Putamen (tissue), 1 donor: Measurements from ENCODE around the gene CNTLN.

Source experiments
- DNase-seq: peaks from one replicate; pipeline ENCODE4 v3.0.0-alpha.2; 2016; ENCODE audit warnings: low spot score

CNTLN gene, protein sequence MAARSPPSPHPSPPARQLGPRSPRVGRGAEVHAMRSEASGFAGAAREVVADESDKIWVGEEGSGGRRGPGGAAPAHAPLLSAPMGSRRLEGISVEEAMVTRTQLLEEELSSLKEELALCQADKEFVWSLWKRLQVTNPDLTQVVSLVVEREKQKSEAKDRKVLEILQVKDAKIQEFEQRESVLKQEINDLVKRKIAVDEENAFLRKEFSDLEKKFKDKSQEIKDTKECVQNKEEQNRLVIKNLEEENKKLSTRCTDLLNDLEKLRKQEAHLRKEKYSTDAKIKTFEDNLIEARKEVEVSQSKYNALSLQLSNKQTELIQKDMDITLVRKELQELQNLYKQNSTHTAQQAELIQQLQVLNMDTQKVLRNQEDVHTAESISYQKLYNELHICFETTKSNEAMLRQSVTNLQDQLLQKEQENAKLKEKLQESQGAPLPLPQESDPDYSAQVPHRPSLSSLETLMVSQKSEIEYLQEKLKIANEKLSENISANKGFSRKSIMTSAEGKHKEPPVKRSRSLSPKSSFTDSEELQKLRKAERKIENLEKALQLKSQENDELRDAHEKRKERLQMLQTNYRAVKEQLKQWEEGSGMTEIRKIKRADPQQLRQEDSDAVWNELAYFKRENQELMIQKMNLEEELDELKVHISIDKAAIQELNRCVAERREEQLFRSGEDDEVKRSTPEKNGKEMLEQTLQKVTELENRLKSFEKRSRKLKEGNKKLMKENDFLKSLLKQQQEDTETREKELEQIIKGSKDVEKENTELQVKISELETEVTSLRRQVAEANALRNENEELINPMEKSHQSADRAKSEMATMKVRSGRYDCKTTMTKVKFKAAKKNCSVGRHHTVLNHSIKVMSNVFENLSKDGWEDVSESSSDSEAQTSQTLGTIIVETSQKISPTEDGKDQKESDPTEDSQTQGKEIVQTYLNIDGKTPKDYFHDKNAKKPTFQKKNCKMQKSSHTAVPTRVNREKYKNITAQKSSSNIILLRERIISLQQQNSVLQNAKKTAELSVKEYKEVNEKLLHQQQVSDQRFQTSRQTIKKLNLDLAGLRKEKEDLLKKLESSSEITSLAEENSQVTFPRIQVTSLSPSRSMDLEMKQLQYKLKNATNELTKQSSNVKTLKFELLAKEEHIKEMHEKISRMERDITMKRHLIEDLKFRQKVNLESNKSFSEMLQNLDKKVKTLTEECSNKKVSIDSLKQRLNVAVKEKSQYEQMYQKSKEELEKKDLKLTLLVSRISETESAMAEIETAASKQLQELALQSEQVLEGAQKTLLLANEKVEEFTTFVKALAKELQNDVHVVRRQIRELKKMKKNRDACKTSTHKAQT (N-terminal part only)

DNA sequence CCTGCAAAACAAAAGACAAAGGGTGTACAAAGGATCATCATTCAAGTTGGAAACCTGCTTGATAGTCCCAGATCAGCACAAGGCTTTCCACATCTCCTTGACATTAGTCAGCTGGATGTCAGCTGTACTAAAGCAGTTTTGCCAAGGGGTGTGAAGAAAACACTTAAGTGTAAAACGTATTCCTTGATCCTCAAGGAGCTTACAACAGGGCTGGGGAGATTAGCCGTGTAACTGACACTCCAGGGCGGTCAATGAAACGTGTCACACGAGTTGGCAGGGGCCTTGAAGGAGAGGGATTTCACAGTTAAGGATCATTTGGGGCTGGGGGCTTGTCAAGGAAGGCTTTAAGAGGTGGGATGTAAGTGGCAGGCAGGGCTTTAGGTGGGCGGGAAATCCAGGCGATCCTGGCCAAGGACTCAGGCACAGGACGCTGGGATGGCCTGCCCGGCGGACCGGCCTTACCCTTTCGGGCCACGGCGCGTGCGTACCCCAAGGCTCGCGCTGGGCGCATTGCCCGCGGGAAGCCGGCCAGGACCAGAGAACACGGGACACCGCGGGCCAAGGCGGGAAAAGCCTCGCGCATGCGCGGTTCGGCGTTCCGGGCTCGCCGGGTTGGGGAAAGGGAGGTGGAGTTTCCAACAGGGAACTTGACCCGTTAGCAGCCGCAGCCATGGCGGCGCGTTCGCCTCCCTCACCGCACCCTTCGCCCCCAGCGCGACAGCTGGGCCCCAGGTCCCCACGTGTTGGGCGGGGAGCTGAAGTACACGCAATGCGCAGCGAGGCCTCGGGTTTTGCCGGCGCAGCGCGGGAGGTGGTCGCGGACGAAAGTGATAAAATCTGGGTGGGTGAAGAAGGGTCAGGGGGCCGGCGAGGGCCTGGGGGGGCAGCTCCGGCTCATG is at the start of gene CNTLN:
Gene CNTLN (plus strand): TSS at position 645 of the 899 bp plus-strand sequence. CDS start 26 bp downstream, at position 671.
- peak; percentile 80 for DNase-seq

DNA sequence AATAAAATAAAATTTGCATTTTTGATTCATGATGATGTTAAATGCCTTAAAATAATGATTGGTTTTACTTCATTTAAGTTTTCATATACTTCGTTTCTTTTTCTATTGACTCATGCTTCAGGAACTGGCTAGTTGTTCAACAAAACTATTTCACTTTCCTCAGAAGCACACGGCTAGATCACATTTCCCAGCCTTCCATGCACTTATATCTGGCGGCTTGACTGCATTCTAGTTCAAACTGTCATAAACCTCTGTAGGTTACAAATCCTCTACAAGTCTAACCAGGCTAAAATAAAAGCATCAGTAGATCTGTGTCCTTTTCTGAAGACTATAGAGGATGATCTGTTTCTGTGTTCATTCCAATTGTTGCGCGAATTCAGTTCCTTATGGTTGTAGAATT is 46.3 kb upstream of the CNTLN start:
- no peak for DNase-seq

DNA sequence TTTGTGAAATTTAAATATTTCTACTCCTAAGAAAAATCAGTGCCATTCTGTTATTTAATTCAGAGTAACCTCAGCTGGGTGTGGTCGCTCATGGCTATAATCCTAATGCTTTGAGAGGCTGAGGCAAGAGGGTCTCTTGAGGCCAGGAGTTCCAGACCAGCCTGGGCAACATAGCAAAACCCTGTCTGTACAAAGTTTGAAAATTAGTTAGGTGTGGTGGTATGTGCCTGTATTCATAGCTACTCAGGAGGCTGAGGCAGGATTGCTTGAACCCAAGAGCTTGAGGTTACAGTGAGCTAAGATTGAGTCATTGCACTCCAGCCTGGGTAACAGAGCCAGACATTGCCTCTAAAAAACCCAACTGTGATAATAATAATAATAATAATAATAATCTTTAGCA is 44.8 kb upstream of the CNTLN start:
- DNase-seq: no peak

DNA sequence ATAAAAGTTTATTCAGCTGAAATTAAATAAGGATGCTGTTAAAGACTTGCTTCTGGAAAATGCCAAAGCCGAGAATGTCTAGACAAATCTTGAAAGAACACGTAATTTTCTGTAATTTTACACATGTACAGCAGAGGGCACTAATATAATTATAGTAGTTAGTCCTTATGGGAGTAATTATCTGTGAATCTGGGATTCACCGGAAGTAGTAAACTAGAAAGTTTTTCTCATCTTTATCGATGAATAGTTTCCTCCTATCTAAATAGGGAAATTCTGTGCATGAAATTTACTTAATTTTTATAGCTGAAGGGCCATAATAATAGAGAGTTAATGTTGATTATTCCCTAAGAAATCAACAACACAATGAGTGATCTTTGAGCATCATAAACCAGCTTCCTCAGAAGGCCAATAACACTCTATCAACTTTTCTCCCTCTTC is 18.4 kb upstream of the CNTLN start:
- DNase-seq: peak; percentile 16

DNA sequence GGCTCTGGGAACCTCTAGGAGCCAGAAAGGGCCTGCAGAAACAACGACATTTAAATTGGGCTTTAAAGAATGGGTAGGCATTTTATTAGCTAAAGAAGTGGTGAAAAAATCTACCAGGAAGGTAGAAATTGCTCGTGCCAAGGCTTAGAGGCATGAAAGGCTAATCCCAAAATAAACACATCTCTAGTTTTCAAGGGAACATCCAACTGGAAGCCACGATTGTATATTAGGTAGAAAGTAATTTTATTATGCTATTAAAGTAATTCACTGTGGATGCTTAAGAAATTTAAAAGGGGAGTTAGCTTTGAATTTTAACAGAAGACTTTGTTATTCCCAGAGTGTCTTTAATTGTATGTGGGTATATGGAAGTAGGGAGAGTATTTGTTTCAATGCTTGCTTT is 17.5 kb upstream of the CNTLN start:
- no peak for DNase-seq

DNA sequence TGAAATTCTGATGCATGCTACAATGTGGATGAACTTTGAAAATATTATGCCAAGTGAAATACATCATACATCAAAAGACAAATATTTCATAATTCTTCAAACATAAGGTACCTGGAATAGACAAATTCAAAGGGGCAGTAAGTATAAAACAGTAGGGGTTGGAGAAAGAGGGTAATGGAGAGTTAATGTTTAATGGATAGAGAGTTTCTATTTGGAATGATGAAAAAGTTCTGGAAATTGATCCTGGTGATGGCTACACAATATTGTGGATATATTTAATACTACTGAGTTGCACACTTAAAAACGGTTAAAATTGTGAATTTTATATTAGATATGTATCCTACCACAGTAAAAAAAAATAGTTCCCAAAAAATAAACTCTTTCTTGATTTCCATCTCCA is 14.6 kb upstream of the CNTLN start:
- DNase-seq: no peak

DNA sequence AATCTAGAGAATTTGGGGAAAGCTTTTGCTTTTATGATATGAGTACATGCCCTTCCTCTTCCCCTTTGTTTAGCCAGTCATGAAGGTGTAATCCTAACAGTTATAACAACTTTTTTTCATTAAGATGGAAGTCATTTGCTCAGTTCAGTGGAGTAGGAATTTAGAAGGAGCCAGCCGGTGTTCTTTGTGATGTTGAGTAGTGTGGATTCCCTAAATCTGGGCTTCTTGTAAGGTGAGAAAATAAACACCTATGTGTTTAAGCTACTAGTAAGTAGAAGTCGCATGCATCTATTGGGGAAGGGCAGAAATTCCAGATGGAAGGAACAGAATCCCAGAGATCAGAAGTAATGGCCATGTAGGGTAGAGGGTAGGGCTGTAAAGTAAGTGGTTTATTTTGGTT is 13.6 kb upstream of the CNTLN start:
- DNase-seq: no peak

DNA sequence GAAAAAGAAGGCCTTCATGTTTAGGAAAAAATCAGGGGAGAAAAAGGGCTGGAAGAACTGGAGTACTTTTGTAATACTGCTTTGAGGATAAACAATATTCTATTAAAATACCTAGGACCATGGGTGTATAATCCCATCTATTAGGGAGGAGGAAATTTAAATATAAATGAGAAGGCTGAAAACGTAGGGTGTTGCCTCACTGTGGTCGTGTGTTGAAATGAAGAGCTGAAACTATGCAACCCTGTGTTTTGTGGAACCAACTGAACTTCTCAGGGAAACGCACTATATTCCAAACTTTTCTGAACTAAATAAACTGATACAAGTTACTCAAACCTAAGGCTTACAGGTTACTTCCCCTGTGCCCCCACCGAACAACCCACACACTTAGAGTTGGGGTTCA is 4.5 kb upstream of the CNTLN start:
- no peak for DNase-seq

DNA sequence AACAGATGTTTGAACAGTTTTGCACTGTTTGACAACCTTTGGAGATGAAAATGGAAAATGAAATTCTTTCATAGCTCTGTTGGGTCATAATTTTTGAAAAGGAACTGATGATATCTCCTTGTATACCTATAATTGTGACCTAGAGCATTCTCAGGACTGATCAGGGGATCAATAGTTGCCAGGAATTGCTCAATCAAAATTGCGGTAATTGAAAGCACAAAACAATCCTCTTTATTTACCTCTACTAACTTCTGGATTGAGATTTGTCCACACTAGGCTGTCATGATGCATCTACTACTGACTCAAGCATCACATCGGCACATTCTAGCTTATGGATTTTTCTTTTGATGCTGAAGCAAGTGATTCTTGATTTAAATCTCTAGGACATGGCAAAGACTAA is 4.1 kb upstream of the CNTLN start:
- DNase-seq: no peak

DNA sequence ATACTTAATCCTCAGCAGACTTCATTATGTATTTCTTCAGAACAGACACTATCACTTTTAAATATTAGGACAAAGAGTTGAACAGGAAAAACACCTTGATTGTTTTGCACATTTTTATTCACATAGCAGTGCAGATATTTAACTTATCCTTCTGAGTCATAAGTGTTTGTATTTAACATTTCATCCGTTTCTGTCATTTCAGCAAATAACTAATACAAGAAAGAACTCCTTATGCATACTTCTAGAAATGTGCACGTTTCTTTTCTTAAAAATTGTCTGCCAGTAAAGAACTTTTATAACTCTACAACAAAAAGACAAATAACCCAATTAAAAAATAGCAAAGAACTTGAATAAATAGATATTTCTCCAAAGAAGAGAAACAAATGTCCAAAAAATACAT is 3.3 kb upstream of the CNTLN start:
- no peak for DNase-seq

DNA sequence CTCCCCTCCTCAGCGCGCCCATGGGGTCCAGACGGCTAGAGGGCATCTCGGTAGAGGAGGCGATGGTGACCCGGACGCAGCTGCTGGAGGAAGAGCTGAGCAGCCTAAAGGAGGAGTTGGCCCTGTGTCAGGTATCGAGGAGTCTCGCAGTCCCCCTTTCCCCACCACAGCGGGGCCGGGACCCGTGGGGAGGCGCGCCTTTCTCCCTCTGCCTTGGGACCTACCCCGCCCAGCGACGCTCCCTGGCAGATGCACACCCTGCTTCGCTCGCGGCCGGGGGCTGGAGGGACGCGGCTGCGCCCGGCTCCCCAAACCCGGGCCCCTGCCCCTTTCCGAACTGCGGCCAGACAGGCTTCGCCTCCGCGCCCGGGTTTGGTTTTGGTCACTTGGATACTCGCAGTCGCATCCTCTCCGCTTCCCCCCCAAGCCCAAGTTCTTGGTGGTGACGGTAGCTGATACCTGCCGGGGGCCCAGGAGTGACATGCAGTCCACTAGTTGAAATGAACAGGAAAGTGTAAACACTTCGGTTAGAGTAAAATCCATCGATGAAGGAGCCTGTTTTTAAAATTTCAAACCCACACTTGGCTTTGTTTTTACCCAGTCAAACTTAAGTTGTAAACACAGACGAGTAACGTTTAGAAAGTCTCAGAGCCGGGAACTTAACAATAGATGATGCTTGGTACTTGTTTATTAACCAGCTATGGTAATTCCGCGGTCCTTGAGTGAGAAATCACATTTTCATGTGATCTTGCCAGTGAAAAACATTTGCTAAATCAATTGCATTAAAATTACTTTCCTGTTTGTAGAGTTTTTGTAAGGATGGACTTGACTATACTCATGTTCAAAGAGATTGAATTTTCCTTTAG is 688 bp downstream of the CNTLN start:
- DNase-seq: peak; percentile 26

DNA sequence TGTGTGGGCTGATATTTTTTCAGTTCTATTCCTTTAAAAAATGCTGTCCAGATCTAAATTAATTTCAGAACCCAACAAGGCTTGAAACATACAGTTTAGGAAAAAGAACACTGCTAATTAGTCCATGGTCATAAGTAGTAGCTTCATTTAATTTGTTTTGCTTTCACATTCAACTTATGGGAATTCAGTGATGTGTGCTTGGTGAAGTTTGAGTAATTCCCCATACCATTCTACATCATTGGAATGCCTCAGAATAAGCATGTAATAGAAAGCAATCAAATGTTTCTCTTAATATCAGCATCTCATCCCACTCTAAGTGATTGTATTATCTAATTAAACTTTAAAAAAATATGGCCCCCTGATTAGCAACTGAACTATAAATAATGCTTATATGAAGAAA is 2.7 kb downstream of the CNTLN start:
- DNase-seq: no peak

DNA sequence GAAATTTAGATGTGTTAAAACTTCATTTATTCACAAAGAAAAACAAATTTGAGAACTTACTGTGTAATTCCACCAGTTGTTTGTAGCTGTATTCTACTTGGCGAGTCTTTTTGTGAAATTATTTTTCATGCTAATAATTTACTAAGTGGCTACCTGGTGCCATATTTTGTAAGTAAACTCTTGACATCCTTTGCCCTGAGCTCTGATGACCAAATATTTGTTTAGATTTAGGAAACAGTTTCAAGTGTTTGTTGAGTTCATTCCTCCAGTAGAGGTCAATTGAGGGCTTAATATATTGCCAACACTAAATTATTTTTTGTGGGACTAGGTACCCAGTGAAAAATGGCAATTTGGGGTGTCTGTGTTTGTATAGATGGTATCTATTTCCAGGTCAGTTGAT is 3.7 kb downstream of the CNTLN start:
- DNase-seq: no peak

DNA sequence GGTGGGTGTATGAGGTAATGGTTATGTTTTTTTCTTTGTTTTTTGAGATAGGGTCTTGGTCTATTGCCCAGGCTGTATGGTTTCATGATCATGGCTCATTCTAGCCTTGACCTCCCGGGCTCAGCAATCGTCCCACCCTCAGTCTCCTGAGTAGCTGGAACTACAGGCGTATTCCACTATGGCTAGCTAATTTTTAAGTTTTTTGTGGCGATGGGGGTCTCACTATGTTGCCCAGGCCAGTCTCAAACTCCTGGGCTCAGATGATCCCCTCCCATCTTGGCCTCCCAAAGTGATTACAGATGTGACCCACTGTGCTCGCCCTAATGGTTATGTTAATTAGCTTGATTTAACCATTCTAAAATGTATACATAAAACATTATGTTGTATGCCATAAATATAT is 5.6 kb downstream of the CNTLN start:
- no peak for DNase-seq

DNA sequence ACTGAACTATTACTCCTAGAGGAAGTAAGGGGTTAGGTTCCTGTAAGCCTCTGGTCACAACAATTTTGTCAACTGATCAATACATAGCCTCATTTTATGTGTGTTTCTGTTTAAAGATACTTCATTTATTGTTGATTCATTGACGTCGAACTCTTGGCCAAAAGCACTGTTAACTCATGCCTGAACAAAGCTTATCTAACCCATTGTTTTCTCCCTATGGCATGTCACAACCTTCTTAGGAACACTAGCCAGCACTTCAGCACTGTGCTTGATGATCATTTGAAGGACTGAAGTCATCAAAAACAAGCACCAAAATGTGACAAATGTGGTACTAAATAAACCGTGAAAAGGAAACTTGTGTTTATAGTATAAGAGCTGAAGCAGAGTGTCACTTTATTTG is 13.5 kb downstream of the CNTLN start:
- no peak for DNase-seq

DNA sequence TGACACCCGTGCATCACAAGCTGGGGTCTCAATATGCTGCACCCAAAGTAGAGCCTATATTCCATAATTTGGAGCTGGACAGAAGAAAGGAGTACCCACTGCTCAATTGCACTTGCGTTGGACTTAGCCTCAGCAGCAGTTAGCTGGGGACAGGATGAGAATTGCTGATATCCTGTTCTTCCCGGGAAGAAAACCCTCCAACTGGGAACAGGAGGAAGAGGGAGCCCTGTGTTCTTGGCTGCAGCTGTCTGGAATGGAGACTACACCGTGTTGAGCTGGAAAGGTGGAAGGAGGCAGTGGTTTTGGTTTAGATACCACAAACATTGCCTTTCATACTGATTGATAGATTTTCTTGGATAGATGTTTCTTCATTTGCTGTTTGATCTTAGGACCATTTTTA is 24.6 kb downstream of the CNTLN start:
- no peak for DNase-seq

DNA sequence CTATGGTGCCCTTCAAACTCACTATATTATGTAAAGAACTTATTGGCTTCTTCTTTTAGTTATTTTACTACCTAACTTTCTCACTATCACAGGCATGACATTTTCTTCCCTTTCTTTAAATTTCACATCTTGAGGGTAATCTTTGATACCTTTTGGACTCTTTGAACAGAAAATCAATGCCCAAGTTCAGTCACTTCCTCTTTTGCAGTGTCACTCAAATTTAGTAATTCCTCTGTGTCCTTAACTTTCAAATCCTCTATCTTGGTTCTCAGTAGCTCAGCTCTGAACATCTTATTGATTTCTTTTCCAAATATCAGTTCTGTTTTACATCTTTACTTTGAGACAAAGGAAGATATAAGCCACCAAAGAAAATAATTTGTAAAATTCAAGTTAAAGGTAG is 25.5 kb downstream of the CNTLN start:
- DNase-seq: no peak

DNA sequence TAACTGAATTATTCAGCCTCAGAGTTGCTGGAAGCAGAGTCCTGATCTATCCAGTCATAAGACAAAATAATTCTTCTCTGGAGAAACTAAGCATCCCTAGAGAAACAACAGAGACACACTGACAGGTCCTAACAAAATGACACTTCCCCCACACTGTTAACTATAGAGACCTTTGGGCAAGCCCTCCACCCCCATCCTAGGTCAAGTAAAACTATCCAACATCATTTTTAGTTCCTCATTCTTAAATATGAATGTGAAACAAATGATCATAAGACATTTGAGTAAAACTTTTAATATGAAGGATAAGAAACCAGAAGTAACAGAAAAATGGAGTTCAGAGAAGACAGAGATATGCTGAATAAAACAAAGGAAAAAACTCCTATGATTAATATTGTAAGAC is 30.9 kb downstream of the CNTLN start:
- DNase-seq: no peak

DNA sequence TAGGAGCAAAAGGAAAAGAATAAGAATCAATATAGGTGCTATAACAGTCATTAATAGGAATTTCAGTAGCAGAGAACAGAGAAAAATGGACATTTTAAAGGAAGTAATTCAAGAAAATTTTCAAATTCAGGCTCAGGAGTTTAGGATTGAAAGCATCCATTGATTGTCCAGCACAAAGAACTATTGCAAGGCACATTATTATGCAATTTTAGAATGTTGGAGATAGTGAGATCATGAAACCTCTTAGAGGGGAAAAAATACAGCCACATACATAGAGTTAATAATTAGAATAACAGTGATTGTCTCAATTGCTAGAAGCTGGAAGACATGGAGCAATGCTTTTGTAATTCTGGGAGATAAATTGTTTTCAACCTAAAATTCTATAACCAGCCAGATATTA is 31.5 kb downstream of the CNTLN start:
- no peak for DNase-seq
